ENCODE measurements around the gene GRXCR1. TPM values are rescaled to one million over a fixed set of nuclear protein-coding genes. Genes with fewer than 3 reads are reported as not detected.

Gene GRXCR1
- total RNA-seq, 1 donor from 2014 or later: not detected

- Mint-ChIP-seq H3K27me3 (ENCODE audit: insufficient read depth, low read depth) (peaks cover 7% of the 10 kb centered on the region), H3K27ac (no peak overlapping the region), H3K9me3 (no peaks in the 10 kb centered on the region), H3K4me3 (no peak overlapping the region), H3K36me3 (no peaks in the 10 kb centered on the region), H3K4me1 (peaks cover 6% of the 10 kb centered on the region)
- TF ChIP-seq CTCF (IDR thresholded peaks at IDR 0.05): no peak
- no peak for TF ChIP-seq EZH2phosphoT487 (IDR thresholded peaks at IDR 0.05)
- TF ChIP-seq EZH2 (IDR thresholded peaks at IDR 0.05): no peak
- Histone ChIP-seq H3K4me3 (no peak overlapping the region), H3K4me1 (no peaks in the 10 kb centered on the region), H3K27ac (no peak overlapping the region), H3K27me3 (no peaks in the 10 kb centered on the region), H3F3A (ENCODE audit: low read depth) (no peaks in the 10 kb centered on the region), H3K9me3 (ENCODE audit: low read depth) (no peaks in the 10 kb centered on the region), H3K79me2 (ENCODE audit: low read depth) (no peaks in the 10 kb centered on the region), H2AFZ (replicated peaks) (no peak overlapping the region), H4K20me1 (ENCODE audit: low read depth) (no peaks in the 10 kb centered on the region), H3K36me3 (no peaks in the 10 kb centered on the region), H3K4me2 (no peak overlapping the region), H3K9ac (no peak overlapping the region)
- no peak for DNase-seq (ENCODE audit: low spot score)
Observed at GRCh38 chr4:42925921-42926320, 33.4 kb downstream of the GRXCR1 start.

- Histone ChIP-seq H3K4me3 (no peak overlapping the region), H3F3A (ENCODE audit: low read depth) (no peaks in the 10 kb centered on the region), H3K9ac (no peak overlapping the region), H3K4me2 (no peak overlapping the region), H3K36me3 (no peaks in the 10 kb centered on the region), H2AFZ (replicated peaks) (no peak overlapping the region), H3K9me3 (ENCODE audit: low read depth) (no peaks in the 10 kb centered on the region), H3K79me2 (ENCODE audit: low read depth) (no peaks in the 10 kb centered on the region), H3K4me1 (no peaks in the 10 kb centered on the region), H3K27ac (no peak overlapping the region), H4K20me1 (ENCODE audit: low read depth) (no peaks in the 10 kb centered on the region), H3K27me3 (no peaks in the 10 kb centered on the region)
- Mint-ChIP-seq H3K27ac (no peak overlapping the region), H3K36me3 (no peaks in the 10 kb centered on the region), H3K9me3 (no peaks in the 10 kb centered on the region), H3K4me3 (no peak overlapping the region), H3K27me3 (ENCODE audit: insufficient read depth, low read depth) (peaks cover 4% of the 10 kb centered on the region), H3K4me1 (peaks cover 6% of the 10 kb centered on the region)
- TF ChIP-seq EZH2phosphoT487 (IDR thresholded peaks at IDR 0.05) (no peak), CTCF (IDR thresholded peaks at IDR 0.05) (no peak), EZH2 (IDR thresholded peaks at IDR 0.05) (no peak)
- no peak for DNase-seq (ENCODE audit: low spot score)
Observed at GRCh38 chr4:42927946-42928345, 35.4 kb downstream of the GRXCR1 start.

GRCh38 chr4:42928582-42928981 lies 36.1 kb downstream of the GRXCR1 start:
- Histone ChIP-seq H3K27me3 (no peaks in the 10 kb centered on the region), H3K4me2 (no peak overlapping the region), H3K9me3 (ENCODE audit: low read depth) (no peaks in the 10 kb centered on the region), H3K79me2 (ENCODE audit: low read depth) (no peaks in the 10 kb centered on the region), H3K4me1 (no peaks in the 10 kb centered on the region), H4K20me1 (ENCODE audit: low read depth) (no peaks in the 10 kb centered on the region), H2AFZ (replicated peaks) (no peak overlapping the region), H3K36me3 (no peaks in the 10 kb centered on the region), H3K9ac (no peak overlapping the region), H3K27ac (no peak overlapping the region), H3K4me3 (no peak overlapping the region), H3F3A (ENCODE audit: low read depth) (no peaks in the 10 kb centered on the region)
- peak; percentile 11 for DNase-seq (ENCODE audit: low spot score)
- Mint-ChIP-seq H3K4me3 (no peak overlapping the region), H3K9me3 (no peaks in the 10 kb centered on the region), H3K36me3 (no peaks in the 10 kb centered on the region), H3K27ac (no peak overlapping the region), H3K27me3 (ENCODE audit: insufficient read depth, low read depth) (peaks cover 5% of the 10 kb centered on the region), H3K4me1 (peaks cover 6% of the 10 kb centered on the region)
- TF ChIP-seq EZH2phosphoT487 (IDR thresholded peaks at IDR 0.05): no peak

- Mint-ChIP-seq H3K27me3 (ENCODE audit: insufficient read depth, low read depth) (peaks cover 3% of the 10 kb centered on the region), H3K4me1 (no peaks in the 10 kb centered on the region), H3K36me3 (no peaks in the 10 kb centered on the region)
Observed at GRCh38 chr4:42942216-42942615, 49.7 kb downstream of the GRXCR1 start.

More at GRCh38 chr4:42942216-42942615, 49.7 kb downstream of the GRXCR1 start:
- no peaks in the 10 kb centered on the region for H3F3A ChIP-seq (ENCODE audit: low read depth)
- H3K4me3 ChIP-seq: no peak overlapping the region
- H4K20me1 ChIP-seq (ENCODE audit: low read depth): no peaks in the 10 kb centered on the region
- H3K79me2 ChIP-seq (ENCODE audit: low read depth): no peaks in the 10 kb centered on the region
- H3K27me3 ChIP-seq: no peaks in the 10 kb centered on the region
- Mint-ChIP-seq H3K9me3 (peaks cover 6% of the 10 kb centered on the region), H3K27ac (no peak overlapping the region), H3K4me3 (no peak overlapping the region)
- H3K9ac ChIP-seq: no peak overlapping the region
- H3K4me1 ChIP-seq: no peaks in the 10 kb centered on the region
- no peaks in the 10 kb centered on the region for H3K9me3 ChIP-seq (ENCODE audit: low read depth)
- no peak overlapping the region for H2AFZ ChIP-seq (replicated peaks)
- no peak for TF ChIP-seq EZH2phosphoT487 (IDR thresholded peaks at IDR 0.05)
- TF ChIP-seq CTCF (IDR thresholded peaks at IDR 0.05): no peak
- DNase-seq (ENCODE audit: low spot score): no peak
- no peak overlapping the region for H3K4me2 ChIP-seq
- no peak overlapping the region for H3K27ac ChIP-seq
- H3K36me3 ChIP-seq: no peaks in the 10 kb centered on the region

Measured in neural progenitor cell (in vitro differentiated cells).